ENCODE results near the gene MAP2K5. TPM values are rescaled to one million over a fixed set of nuclear protein-coding genes. Genes with fewer than 3 reads are reported as not detected.

MAP2K5 gene
- total RNA-seq, 1 donor from 2014 or later: 11.6 TPM

- no peak for DNase-seq
These were observed 264.6 kb downstream of the MAP2K5 start for GRCh38 chr15:67807141-67807540.

GRCh38 chr15:67807836-67808235 lies 265.3 kb downstream of the MAP2K5 start:
- no peak for DNase-seq

DNA sequence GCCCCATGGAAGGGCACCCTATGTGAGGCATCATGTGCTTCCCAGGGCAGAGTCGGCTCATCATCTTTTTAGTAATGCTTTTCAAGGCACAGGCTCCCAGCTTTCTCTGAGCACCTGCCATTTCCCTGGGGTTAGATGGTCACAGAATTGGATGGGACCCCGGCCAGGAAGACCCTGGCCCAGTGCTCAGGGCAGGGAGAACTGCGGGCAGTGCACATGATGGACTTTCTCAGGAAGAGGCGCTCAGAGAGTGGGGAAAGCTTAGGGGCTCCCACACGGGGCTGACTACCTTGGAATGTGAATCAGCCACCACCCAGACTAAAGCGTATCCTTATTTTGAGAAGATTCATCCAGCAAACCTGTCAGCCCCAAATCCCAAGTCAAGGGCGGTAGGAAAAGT lies 266.3 kb downstream of the MAP2K5 start:
- no peak for DNase-seq

GRCh38 chr15:67809441-67809840 lies 266.9 kb downstream of the MAP2K5 start:
- no peak for DNase-seq

- no peak for DNase-seq
These were observed 267.4 kb downstream of the MAP2K5 start for GRCh38 chr15:67809866-67810265.

- DNase-seq: no peak
These were observed 269.7 kb downstream of the MAP2K5 start for GRCh38 chr15:67812241-67812644.

DNA sequence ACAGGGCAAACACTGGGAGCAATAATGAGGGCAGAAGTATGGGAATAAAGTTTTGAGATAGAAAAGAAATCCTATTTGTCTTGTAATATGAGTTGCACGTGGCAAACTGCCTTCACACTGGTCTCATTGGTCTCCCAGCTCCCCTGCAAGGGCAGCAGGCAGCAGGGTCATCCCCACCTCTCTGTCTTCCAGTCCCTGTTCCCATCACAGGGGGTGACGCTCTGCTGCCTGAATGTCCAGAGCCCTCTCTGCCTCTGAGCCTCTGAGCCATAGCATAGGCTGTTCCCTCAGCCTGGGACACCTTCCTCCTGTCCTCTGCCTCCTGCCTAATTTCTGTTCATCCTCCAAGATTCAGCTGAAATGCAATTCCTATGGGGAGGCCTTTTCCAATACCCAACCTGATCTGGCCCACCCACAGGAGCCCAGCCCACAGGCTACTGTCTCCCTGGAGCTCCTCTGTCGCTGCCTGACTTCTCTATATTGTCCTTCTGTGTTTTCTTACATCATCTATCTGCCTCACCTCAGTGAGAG lies 270.7 kb downstream of the MAP2K5 start:
- DNase-seq: no peak

- no peak for DNase-seq
These were observed 272.6 kb downstream of the MAP2K5 start for GRCh38 chr15:67815036-67815592.

GRCh38 chr15:67816668-67817067 lies 274.2 kb downstream of the MAP2K5 start:
- no peak for DNase-seq

GRCh38 chr15:67818464-67818863 lies 276.0 kb downstream of the MAP2K5 start:
- no peak for DNase-seq

DNA sequence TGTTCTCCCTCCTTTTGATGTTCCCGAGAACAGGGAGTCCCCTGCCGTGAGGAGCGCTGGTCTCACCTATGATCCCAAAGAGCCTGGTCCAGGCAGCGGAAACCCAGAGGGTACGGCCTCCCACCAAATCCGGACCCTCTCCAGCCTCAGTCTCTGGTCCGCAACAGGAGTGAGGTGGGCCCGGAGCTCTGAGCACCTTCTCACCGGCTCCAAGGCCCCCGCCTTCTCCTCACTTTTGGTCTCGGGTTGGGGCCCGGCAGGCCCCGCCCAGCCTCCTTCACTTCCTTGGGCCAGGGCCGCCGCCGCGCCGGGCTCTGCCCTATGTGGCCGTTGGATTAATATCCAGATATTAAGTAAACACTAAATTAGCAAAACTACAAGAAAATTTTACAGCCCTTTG lies 277.1 kb downstream of the MAP2K5 start:
- no peak for DNase-seq

- no peak for DNase-seq
These were observed 277.9 kb downstream of the MAP2K5 start for GRCh38 chr15:67820122-67820991.

- peak; percentile 89 for DNase-seq
These were observed 278.7 kb downstream of the MAP2K5 start for GRCh38 chr15:67820992-67821783.

DNA sequence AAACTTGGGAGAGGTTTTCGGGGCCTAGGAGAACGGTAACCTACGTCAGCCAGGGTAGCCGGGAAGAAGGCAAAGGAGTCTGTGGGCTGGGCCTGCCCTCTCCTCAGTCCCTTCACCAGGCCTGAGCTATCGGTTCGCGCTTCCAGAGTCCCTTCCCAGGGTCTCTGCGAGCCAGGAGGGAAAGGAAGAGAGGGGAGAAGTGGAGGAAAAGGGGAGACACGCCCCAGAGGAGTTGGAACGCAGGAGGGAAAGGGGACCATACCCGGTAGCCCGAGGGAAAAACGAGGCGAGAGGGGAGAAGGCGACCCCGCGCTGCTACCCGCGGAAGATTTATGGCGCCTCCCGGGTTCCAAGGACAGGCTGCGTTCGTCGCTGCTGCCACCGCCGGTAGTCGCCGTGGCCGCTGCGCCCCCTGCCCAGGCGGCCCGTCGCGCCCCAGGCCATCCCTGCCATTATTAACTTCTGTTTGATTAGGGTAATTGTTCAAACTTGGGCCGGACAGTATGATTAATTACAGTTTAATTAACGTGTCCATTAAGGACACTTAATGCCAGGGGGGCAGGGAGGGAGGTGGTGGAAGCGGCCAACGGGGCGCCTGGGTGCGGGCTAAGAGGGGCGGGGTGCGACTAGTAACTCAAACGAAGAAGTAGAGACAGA lies 279.4 kb downstream of the MAP2K5 start:
- DNase-seq: no peak

GRCh38 chr15:67822537-67823313 lies 280.2 kb downstream of the MAP2K5 start:
- DNase-seq: no peak

GRCh38 chr15:67823314-67824196 lies 281.1 kb downstream of the MAP2K5 start:
- DNase-seq: no peak

- no peak for DNase-seq
These were observed 281.9 kb downstream of the MAP2K5 start for GRCh38 chr15:67824197-67824968.

DNA sequence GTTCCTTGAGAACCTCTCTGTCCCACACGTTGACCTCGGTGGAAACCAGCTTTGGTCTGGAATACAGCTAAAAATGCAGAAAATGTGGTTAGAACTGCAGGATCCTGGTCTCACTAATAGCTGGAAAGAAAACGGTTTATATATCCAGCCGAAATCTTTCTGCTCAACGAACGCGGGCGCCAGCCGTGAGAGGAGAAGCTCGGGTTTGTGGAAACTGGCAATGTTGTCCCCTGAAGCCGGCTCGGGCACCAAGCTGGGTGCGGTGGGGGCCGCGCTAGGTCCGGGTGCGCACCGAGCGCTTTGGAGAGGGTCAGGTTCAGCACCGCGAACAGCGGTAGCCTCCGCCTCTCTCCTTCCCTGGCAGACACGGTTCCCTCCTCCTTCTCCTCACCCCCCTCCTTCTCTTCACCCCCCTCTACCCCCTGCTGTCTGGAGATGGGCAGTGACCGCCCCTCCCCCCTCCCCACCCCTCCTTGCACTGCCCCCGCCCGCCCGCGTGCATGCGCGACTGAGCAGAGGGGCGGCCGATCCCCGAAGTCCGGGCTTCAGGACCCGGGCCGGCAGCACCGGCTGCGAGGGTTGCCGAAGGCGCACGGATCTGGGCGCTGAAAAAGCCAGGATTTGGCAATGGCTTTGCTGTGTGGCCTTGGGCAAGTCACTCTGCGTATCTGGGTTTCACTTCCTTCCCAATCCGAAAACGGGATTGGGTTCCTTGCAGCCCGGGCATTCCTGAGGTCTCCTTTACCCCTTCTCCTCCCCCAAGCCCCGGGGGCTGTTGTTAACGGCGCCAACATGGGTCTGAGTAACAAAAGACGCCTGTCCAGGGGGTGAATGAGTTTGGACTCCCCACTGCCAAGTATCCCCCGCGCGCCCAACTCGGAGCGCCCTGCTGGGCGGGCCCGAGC lies 282.7 kb downstream of the MAP2K5 start, which contains the start of gene SKOR1:
Gene SKOR1 (plus strand): TSS at position 534 of the 905 bp plus-strand sequence. CDS start 94 bp downstream, at position 628.
- DNase-seq: no peak
